ENCODE measurements around the gene LRRN4CL.
"Not testable (repeated sequence)": the region's sequence is repeated elsewhere in the genome, so short reads cannot be mapped to it uniquely, and the experiment has no call there.

The LRRN4CL gene

GRCh38 chr11:62689421-62690183, at the start of gene LRRN4CL:
TSS of gene LRRN4CL (minus strand) at chr11:62689530. CDS start at chr11:62688508, 1,022 bp downstream.
- DNase-seq (ENCODE audit: low spot score), result no peak

- no peak for DNase-seq (ENCODE audit: low spot score)
Measured at GRCh38 chr11:62737196-62737595, 47.9 kb upstream of the LRRN4CL start.

DNA sequence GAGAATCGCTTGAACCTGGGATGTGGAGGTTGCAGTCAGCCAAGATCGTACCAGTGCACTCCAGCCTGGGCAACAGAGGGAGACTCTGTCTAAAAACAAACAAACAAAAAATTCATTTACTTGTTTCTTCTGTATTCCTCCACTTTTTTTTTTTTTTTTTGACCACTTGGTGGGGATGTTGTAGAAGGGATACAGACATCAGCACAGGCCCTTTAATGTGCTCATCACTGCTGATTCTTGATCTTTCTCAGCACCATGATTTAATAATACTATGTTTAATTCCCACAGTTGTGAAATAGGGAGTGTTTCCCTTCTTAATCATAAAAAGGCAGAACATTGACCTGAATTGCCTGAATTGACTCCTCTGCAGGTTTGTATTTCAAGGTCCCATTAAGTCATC, 43.5 kb upstream of the LRRN4CL start:
- no peak for DNase-seq (ENCODE audit: low spot score)

- DNase-seq (ENCODE audit: low spot score), result not testable (repeated sequence)
Measured at GRCh38 chr11:62730076-62730475, 40.7 kb upstream of the LRRN4CL start.

GRCh38 chr11:62728171-62728988, 39.0 kb upstream of the LRRN4CL start, which contains the start of gene TTC9C:
TSS of gene TTC9C (plus strand) at chr11:62728486. CDS start at chr11:62728849, 363 bp downstream.
- peak; percentile 86 for DNase-seq (ENCODE audit: low spot score)

GRCh38 chr11:62727872-62728170, 38.5 kb upstream of the LRRN4CL start:
- DNase-seq (ENCODE audit: low spot score), result peak; percentile 89

- DNase-seq (ENCODE audit: low spot score), result peak; percentile 99
Measured at GRCh38 chr11:62727165-62727871, 38.0 kb upstream of the LRRN4CL start, which contains the start of gene HNRNPUL2. TSS of gene HNRNPUL2 (minus strand) at chr11:62727457. CDS start at chr11:62727156, 301 bp downstream.

DNA sequence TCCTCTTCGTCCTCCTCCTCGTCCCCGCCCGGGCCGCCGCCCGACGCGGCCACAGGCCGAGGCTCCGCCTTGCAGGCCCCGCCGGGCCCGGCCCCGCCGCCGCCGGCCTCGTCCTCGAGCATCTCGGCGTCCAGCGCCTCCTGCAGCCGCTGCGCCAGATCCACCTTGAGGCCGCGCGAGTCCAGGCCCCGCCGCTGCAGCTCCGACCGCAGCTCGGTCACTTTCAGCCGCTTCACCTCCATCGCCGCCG, 37.5 kb upstream of the LRRN4CL start:
- DNase-seq (ENCODE audit: low spot score), result no peak

GRCh38 chr11:62726156-62726914, 37.0 kb upstream of the LRRN4CL start:
- DNase-seq (ENCODE audit: low spot score), result no peak

DNA sequence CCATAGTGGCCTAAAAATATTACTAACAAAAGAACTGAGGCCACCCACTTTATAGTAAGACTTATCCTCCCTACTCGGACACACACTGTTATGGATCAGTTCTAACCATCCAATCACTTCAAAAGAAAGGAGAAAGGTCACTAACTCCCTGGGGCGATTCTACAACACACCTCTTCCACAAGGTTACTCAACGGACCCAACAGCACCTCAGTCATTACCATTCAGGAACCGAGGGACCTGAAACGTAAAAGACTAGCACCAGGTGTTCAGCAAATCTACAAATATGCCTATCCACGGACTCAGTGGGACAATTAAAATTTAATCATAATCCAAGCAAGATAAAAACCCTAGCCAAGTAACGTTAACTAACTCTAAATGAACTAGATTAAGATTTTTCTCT, 36.3 kb upstream of the LRRN4CL start:
- DNase-seq (ENCODE audit: low spot score), result no peak

DNA sequence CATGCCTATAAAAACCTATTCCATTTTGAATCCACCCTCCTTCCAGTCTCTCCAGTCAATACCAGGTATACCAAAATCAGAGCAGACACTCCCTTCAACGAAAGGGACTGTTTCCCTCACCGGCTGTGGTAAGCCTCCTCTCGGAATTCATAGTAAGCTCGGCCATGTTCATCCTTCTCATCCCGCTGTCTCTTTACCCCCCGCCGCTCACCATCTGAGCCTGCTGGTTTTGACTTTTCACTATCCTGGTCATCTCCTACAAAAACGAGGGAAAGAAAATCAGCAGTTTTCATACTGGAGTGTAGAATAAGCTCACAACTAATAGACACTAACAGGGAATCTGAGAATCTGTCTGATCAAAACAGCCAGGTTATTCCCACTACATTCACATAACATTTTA, 34.8 kb upstream of the LRRN4CL start:
- no peak for DNase-seq (ENCODE audit: low spot score)

DNA sequence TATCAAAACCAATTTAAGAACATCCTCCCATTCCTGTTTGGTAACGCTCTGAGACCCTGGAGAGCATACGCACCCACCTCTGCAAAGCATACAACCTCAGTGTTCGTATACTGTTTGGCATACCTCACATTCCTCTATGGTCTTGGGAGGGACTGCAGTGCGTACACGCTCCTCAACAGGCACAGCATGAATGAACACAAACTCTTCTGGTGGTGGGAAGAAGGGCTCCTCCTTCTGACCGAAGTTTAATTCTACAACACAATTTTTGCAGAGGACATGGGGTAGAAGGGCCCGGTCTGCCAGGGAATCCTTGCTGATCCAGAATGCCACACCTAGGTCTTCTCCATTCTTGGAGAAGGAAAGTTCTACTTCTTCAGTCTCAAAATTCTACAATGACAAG, 32.7 kb upstream of the LRRN4CL start:
- peak; percentile 48 for DNase-seq (ENCODE audit: low spot score)

DNA sequence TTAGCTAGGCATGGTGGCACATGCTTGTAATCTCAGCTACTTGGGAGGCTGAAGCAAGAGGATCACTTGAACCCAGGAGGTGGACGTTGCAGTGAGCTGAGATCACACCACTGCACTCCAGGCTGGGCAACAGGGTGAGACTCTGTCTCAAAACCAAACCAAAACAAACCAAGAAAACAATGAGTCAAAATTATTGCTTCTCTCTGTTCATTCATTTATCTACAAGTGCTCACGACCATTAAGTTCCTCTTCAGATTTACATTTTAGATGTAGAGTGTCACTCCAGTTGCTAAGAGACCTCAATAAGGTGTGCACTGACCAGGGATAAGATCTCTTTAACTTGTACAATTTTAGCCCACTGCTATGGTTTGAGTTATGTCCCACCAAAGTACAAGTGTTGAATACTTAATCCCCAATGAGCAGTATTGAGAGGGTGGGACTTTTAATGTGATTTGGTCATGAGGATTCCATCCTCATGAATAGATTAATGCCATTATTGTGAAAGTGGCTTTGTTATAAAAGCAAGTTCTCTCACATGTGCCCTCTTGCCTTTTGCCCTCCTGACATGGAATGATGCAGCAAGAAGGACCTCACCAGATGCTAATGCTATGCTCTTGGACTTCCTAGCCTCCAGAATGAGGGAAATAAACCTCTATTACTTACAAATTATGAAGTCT, 30.1 kb upstream of the LRRN4CL start:
- no peak for DNase-seq (ENCODE audit: low spot score)

GRCh38 chr11:62716816-62717215, 27.5 kb upstream of the LRRN4CL start:
- DNase-seq (ENCODE audit: low spot score), result no peak

- DNase-seq (ENCODE audit: low spot score), result no peak
Measured at GRCh38 chr11:62716206-62716605, 26.9 kb upstream of the LRRN4CL start.

- DNase-seq (ENCODE audit: low spot score), result no peak
Measured at GRCh38 chr11:62715150-62716130, 26.1 kb upstream of the LRRN4CL start.

GRCh38 chr11:62713343-62713742, 24.0 kb upstream of the LRRN4CL start:
- no peak for DNase-seq (ENCODE audit: low spot score)

- no peak for DNase-seq (ENCODE audit: low spot score)
Measured at GRCh38 chr11:62712861-62713260, 23.5 kb upstream of the LRRN4CL start.

GRCh38 chr11:62712276-62712812, 23.0 kb upstream of the LRRN4CL start:
- DNase-seq (ENCODE audit: low spot score), result no peak

GRCh38 chr11:62710001-62710345, 20.6 kb upstream of the LRRN4CL start:
- no peak for DNase-seq (ENCODE audit: low spot score)

Measured in ecto neural progenitor cell (in vitro differentiated cells).